ENCODE data around the gene ETV5.

DNA sequence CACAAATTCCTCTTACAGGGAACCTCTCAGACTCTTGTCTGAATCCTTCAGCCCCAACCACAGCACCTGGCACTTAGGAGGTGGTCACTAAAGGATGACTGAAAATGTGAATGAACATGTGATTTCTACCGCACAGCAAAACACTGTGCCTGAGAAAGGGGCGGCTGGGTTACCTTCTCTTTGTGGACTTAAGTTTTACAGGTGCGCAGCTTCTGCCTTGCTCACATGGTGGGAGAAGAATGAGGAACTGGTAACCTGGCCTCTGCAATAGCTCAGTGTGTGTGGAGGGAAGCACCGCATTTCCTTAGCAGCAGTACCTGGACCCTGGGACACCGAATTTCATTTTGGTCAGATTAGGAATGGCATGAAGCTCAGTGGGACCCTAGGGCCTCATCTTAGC is 9.8 kb upstream of the ETV5 start:
- TF ChIP-seq, protein P1, sequence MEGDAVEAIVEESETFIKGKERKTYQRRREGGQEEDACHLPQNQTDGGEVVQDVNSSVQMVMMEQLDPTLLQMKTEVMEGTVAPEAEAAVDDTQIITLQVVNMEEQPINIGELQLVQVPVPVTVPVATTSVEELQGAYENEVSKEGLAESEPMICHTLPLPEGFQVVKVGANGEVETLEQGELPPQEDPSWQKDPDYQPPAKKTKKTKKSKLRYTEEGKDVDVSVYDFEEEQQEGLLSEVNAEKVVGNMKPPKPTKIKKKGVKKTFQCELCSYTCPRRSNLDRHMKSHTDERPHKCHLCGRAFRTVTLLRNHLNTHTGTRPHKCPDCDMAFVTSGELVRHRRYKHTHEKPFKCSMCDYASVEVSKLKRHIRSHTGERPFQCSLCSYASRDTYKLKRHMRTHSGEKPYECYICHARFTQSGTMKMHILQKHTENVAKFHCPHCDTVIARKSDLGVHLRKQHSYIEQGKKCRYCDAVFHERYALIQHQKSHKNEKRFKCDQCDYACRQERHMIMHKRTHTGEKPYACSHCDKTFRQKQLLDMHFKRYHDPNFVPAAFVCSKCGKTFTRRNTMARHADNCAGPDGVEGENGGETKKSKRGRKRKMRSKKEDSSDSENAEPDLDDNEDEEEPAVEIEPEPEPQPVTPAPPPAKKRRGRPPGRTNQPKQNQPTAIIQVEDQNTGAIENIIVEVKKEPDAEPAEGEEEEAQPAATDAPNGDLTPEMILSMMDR (IDR thresholded peaks at IDR 0.05): no peak
- no peak for TF ChIP-seq POLR2A (IDR thresholded peaks at IDR 0.05; ENCODE audit: low read depth)
